Effector CD4-positive, alpha-beta T cell (primary cell): ENCODE results near the gene LEFTY2.
"Not testable (repeated sequence)": the region's sequence is repeated elsewhere in the genome, so short reads cannot be mapped to it uniquely, and the experiment has no call there.

Experiments used
- DNase-seq: peaks from one replicate; pipeline ENCODE4 v3.0.0-alpha.2; 2020

The LEFTY2 gene

GRCh38 chr1:225899044-225899925 lies 41.7 kb downstream of the LEFTY2 start:
- no peak for DNase-seq

DNA sequence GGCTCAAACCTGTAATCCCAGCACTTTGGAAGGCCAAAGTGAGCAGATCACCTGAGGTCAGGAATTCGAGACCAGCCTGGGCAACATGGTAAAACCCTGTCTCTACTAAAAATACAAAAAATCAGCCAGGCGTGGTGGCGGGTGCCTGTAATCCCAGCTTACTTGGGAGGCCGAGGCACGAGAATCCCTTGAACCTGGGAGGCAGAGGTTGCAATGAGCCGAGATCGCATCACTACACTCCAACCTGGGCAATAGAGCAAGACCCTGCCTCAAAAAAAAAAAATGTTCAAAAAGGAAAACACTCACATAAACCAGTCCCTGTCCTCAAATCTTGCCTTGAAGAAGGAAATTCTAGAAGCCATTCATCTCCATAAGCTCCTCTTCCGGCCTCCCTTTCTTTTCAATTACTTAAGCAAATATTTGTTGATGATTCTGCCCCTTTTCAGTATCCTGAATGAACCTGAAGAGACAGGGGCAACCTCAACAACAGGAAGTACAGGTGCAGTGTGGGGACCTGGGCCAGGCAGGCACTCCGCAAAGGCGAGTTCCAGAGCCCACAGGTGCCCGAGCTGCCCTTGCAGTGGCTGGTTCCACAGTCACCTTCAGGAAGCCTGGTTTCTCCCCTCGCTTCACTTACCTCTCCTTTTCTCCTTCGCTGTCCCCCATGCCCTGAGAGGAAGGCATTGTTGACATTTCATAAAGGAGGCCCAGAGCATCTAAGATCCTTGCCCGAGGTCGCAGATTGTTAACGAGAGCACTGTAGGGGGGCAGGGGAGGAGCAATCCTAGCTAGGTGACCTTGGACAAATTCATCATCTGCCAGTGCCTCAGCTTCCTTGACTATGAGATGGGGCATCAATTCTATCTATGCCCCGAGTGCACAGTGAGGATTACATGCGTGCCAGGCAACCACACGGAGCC lies 43.2 kb downstream of the LEFTY2 start:
- peak; percentile 38 for DNase-seq

DNA sequence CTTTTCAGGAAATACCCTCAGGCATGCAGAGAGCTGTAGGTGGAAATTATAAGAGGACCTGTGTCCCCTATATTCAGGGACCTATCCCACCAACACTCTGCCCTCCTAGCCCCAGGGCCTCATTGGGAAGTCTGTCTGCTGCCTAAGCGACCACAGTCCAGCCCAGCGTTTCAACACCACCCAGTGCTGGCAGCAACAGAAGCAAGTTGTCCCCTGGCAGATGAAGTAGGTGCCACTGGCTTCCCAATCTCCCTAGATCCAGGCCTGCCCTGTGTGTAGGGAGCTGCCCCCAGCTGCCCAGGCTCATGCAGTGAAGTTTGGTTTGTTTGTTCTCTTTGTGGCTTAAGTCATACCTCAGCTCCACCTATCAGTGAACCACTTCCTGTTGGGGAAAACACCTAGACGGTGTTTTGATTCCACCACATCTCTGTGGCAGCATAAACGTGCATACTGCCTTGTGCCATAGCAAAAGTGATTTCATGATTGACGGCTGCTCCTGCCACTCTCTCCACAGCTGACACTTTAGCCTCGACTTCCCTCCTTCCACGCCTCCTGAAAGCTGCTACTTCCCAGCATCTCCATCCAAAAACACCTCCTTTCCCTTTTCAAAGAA lies 44.0 kb downstream of the LEFTY2 start:
- peak; percentile 72 for DNase-seq

DNA sequence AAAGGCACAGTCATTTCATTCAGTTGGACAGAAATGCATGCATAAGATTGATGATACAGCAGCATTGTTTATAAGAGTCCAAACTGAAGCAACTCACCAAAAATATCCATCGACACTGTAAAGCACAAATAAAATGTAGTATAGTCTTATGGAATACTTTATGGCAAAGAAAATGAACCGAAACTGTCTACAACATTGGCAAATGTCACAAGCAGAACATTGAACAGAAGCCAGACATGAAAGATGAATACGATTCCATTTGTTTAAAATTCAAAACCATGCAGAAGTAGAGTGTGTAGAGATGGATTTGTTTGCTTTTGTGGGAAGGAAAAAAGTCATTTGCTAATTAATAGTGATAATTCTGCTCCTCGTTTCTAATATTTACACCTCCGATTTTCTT lies 44.5 kb downstream of the LEFTY2 start:
- no peak for DNase-seq

GRCh38 chr1:225892307-225892706 lies 48.7 kb downstream of the LEFTY2 start:
- DNase-seq = no peak

DNA sequence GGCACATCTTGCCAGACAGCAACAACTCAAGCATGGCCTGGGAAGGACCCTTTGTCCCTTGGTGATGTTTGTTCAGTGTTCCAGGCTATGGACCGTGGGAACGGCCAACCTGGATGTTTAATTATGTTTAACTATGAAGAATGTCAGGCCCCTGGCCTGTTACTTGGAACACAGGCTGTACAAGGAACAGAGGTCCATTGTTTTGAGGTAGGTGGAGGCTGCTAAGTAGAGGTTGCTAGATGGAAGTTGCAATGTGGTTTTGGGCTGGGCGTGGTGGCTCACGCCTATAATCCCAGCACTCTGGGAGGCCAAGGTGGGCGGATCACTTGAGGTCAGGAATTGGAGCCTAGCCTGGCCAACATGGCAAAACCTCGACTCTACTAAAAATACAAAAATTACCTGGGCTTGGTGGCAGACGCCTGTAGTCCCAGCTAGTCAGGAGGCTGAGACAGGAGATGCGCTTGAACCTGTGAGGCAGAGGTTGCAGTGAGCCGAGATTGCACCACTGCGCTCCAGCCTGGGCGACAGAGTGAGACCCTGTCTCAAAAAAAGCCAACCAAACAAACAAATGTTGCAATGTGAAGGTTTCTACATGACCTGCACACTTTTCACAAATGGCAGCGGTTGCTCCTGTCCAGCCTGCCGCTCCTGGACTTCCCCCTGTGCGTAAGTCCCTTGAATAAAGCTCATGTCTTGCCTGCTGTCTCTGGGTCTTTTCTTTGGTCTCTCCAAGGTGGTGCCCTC lies 49.6 kb downstream of the LEFTY2 start:
- no peak for DNase-seq

DNA sequence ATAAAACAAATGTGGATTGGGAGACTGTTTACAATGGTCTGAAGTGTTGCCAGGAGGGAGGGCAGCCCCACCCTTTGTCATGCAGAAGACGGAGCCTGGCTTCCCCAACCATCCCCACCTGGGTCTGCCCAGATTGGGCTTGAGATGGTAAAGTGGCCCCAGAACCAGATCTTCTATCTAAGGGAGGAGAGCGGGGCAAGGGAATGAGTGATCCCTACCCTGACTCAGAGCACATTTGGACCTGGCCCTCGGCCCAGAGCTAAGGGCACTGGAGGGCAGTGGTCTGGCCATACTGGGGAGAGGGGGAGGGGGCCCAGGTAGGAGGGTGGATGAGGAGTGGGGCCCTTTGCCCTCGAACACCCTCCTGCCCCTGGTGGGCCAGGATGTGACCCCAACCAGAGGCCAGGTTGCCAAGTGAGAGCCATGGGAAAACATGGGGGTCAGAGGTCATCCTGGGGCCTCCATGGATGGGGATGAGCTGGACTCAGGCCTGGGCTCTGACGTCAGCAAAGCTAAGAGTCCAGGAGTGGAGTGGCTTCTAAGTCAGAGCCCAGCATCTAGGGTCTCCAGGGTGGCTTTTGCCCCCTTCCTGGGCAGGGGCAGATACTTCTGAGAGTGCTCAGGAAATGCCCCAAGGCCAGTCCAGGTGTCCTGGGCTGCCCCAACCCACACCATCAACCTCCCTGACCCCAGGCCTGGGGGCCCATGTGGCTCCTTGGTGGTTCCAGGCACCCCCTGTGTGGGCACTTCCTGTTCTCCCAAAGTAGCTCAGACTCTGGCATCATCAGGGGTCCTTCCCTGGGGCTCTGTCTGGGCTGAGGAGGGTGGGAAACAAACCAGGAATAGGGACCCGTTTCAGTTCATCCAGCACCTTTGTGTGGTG lies 50.4 kb downstream of the LEFTY2 start:
- no peak for DNase-seq

DNA sequence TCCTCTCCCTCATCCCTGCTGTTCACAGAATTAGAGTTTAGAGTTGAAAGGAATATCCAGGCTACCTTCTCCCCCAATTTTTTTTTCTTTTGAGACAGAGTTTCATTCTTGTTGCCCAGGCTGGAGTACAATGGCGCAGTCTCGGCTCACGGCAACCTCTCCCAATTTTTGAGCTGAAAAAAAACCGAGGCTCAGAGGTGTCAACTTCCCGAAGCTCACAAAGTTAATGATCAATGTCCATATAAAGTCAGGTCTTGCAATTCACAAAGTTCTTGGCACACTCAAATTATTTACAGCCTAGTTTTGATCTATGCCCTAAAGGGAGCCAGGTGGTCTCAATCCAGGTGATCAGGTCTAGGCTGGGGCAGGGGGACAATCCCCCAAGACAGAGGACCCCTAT lies 51.3 kb downstream of the LEFTY2 start:
- DNase-seq = no peak

DNA sequence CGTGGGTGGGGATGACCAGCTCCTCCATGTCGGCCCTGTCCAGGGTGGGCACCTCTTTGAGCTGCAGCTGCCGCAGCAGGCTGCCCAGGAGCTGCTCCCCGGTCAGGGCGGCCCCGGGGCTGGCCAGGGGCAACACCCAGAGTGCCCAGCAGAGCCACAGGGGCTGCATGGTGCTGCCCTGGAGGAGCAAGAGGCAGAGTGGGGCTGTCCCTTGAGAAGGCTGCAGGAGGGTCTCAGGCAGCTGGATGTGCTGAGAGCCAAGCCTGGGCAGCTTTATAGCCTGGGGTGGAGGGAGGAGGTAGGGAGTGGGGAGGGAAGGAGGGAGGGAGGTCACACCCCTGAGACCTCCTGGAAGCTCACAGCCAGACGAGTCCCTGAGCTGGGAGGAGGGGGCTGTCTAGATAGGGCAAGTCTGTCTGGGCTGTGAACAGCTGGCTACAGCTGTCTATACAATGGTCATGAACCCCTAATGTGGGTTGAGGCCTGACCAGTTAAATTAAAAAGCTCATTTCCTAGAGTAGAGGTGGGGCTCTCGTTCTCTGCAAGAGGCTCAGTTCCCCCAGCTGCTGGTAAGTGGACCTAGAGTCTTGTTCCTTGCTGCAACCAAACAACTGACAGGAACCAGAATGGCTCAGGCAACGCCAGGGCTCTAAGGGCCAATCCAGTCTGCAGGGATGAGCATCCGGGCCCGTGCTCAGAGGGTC lies 52.0 kb downstream of the LEFTY2 start, which contains the start of gene LEFTY1:
Gene LEFTY1, minus strand, starts transcription at position 249 of the 704 bp plus-strand sequence. Its CDS starts 80 bp downstream, at position 169.
- no peak for DNase-seq

- DNase-seq = no peak
Observed at GRCh38 chr1:225888289-225888897, 52.6 kb downstream of the LEFTY2 start.

DNA sequence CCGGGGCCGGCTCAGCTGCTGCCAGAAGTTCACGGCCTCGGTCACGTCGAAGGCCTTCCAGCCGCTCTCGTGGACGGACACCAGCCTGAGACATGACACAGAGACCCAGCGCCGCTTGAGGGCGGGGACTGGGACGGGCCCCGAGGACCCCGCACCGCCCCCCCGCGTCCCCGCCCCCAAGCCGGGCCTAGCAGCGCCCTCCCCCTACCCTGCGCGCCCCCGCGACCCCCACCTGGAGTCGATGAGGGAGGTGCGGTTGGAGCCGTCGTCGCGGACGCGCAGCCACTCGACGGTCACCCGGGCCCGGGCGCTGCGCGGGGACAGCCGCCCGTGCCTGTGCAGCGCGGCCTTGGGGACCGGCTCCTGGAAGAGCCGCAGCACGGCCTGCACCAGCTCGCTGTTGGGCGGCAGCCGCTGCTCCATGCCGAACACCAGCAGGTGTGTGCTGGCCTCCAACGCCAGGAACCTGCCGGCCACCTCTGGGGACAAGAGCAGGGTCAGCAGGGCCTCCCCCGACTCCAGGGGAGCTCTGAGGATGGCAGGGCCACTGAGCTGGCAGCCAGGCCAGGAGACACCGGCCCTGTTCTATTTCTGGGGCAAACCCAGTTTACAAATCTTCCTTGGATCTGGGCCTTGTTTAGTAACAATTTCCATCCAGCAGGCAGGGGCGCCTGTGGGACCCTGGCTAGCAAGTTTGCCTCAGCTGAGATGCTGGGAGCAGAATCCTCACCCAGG lies 53.3 kb downstream of the LEFTY2 start:
- DNase-seq = not testable (repeated sequence)

DNA sequence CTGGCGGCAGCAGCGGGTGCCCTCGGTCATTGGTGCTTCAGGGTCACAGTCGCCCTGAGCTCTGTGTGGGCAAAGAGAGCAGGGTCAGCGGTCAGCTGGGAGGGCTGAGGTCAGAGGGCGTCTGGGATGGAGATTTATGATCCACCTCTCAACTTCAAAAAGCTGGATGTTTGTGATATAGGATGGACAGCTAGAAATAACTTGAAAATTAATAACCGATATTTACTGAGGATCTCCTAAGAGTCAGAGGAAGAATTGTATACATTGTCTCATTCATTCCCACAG lies 54.0 kb downstream of the LEFTY2 start:
- DNase-seq = no peak
